ENCODE measurements around the gene TPX2.
A peak's percentile ranks its signal among the peaks of the same experiment; 100 is the strongest.
"Not testable (repeated sequence)": the region's sequence is repeated elsewhere in the genome, so short reads cannot be mapped to it uniquely, and the experiment has no call there.

The TPX2 gene

GRCh38 chr20:31723319-31724078 lies 15.6 kb upstream of the TPX2 start:
- peak overlapping the region; percentile 97 for H3K27ac ChIP-seq
- peak; percentile 96 for TF ChIP-seq CTCF (IDR thresholded peaks at IDR 0.05)
- TF ChIP-seq ZFX (IDR thresholded peaks at IDR 0.05; ENCODE audit: borderline replicate concordance) = no peak

- TF ChIP-seq CTCF (IDR thresholded peaks at IDR 0.05) (no peak), ZFX (IDR thresholded peaks at IDR 0.05; ENCODE audit: borderline replicate concordance) (no peak)
- no peak overlapping the region for H3K27ac ChIP-seq
Measured at GRCh38 chr20:31731321-31731717, 7.8 kb upstream of the TPX2 start.

GRCh38 chr20:31739550-31739977 lies 474 bp downstream of the TPX2 start:
- peak overlapping the region; percentile 86 for H3K27ac ChIP-seq
- TF ChIP-seq CTCF (IDR thresholded peaks at IDR 0.05) (no peak), ZFX (IDR thresholded peaks at IDR 0.05; ENCODE audit: borderline replicate concordance) (no peak)

- peak overlapping the region; percentile 86 for H3K27ac ChIP-seq
- TF ChIP-seq CTCF (IDR thresholded peaks at IDR 0.05) (no peak), ZFX (IDR thresholded peaks at IDR 0.05; ENCODE audit: borderline replicate concordance) (no peak)
Measured at GRCh38 chr20:31740208-31740607, 1.1 kb downstream of the TPX2 start.

- H3K27ac ChIP-seq = peak overlapping the region; percentile 86
- TF ChIP-seq CTCF (IDR thresholded peaks at IDR 0.05) (no peak), ZFX (IDR thresholded peaks at IDR 0.05; ENCODE audit: borderline replicate concordance) (no peak)
Measured at GRCh38 chr20:31740656-31741323, 1.7 kb downstream of the TPX2 start.

- TF ChIP-seq CTCF (IDR thresholded peaks at IDR 0.05) (no peak), ZFX (IDR thresholded peaks at IDR 0.05; ENCODE audit: borderline replicate concordance) (no peak)
Measured at GRCh38 chr20:31746068-31746878, 7.2 kb downstream of the TPX2 start.

GRCh38 chr20:31747028-31747427 lies 7.9 kb downstream of the TPX2 start:
- not testable (repeated sequence) for H3K27ac ChIP-seq

More at GRCh38 chr20:31746068-31746878, 7.2 kb downstream of the TPX2 start:
- peak overlapping the region; percentile 25; the same call in 1 of the 2 replicates for H3K27ac ChIP-seq
